Stimulated activated CD8-positive, alpha-beta memory T cell treated with anti-CD3 and anti-CD28 coated beads, Interleukin-7, amount 100 ng/mL, for 24 hours (primary cell): ENCODE results near the gene DUS3L.

Experiments
- DNase-seq: peaks from one replicate; pipeline ENCODE4 v3.0.0-alpha.2; 2020; ENCODE audit warnings: low read depth

The DUS3L gene, protein sequence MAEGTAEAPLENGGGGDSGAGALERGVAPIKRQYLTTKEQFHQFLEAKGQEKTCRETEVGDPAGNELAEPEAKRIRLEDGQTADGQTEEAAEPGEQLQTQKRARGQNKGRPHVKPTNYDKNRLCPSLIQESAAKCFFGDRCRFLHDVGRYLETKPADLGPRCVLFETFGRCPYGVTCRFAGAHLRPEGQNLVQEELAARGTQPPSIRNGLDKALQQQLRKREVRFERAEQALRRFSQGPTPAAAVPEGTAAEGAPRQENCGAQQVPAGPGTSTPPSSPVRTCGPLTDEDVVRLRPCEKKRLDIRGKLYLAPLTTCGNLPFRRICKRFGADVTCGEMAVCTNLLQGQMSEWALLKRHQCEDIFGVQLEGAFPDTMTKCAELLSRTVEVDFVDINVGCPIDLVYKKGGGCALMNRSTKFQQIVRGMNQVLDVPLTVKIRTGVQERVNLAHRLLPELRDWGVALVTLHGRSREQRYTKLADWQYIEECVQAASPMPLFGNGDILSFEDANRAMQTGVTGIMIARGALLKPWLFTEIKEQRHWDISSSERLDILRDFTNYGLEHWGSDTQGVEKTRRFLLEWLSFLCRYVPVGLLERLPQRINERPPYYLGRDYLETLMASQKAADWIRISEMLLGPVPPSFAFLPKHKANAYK

DNA sequence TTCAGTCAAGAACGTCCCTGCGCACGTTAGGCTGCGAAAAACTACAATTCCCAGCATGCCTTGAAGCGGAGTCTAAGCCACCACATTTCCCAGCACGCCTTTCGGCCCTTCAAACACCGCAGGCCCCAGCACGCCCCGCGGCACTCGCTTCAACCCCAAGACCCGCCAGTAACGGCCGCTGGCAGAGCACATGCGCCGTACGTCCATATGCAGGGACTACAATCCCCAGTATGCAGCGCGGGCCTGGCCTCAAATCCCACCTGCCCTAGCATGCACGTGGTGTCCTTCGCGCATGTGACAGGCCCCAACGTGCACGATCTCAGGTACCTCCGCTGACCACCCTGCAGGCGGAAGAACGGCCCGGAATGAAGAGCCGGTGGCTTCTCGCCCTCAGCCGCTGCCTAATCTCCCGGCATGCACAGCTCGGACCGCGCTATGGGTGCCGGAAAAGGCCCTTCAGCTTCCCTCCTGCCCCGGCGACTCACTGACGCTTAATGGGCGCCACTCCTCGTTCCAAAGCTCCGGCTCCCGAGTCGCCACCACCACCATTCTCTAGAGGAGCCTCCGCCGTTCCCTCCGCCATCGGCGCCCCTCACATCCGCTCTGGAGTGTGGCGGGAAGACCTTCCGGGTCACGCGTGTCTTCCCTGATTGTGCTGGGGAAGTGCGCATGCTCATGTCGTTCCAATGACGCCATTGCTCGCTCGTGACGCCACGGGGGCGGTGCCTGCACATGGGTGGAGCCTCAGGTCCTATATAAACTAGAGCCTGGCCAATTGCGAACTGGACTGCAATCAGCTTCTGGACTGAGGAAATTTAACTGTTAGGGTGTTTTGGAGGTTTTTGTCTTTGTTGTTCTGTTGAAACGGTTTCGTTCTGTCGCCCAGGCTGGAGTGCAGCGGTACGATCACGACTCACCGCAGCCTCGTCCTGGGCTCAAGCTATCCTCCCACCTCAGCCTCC is at the start of gene DUS3L:
Gene DUS3L (minus strand): TSS at position 605 of the 962 bp plus-strand sequence. CDS start 22 bp downstream, at position 583.
- DNase-seq: peak; percentile 94

DNA sequence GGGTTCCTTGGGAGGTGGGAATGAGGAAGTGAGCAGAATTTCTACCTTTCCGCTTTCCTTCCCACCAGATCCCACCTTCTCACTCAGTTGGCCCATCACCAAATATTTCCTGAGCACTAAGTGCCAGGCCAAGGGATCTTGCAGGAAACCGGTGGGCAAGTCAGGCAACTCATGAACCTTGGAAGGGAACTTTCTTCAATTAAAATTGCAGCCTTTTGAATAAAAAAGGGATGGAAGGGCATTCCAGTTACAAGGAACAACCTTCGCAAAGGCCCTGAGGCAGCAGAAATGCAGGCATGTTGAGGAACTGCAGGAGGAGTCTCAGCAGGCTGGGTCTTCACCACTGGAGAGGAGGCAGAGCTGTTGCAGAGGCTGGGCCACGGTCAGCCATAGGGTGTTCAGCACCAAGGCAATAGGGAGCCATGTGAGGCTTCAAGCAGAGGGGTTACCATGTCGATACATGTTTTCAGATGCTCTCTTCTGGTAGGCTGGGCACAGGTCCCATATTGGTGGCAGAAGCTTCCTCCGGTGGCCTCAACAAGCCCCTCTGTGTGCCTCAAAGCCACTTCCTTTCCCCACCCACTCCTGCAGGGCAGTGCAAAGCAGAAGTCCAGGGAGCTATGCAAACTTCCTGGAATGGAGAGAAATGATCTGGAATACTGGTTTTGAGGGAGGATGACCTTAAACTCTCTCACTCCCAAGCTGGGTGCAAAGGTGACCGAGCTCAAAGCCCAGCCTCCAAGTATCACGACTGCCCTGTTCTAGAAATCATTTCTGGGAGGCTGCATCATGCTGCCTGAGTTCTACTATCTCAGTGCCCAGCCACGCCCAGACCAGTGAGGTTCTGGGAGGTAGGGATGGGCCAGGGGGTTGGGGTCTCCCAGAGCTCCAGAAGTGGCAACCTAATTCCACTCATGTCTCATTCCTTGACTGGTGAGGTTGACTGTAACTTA is 48.4 kb upstream of the DUS3L start, which contains the start of gene FUT6:
Gene FUT6 (minus strand): TSS at position 638 of the 953 bp plus-strand sequence. CDS start 7,135 bp downstream, outside the sequence.
- DNase-seq: no peak

DNA sequence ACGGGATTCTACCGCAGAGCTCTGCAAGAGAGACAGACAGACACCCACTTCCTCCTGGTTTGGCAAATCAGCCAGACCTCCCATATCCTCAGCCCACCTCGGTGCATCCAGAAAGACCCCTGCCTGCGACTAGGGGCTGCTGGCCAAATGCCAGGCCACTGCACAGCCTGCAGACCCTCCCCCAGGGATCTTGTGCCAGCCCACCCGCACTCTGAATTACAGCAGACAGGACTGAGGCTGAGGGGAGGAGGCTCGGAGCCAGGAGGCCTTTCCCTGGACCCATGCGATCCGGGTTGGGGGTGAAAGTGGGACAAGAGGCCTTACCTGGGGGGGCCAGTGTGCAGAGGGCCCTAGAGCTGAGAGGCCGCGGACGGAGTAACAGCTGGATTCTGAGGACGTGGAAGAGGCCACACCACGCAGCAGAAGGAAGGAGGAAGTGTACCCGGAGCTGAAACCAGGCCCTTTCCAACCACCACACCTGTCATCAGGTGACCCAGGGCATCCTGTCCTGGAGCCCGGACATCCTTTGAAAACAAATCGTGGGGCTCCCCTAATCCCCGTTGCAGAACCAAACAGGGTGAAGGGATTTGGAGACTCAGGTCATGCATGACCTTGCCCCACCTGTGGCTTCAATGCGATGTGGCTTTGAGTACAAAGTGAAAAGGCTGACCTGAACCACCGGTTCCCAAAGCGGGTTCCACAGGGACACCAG is 47.5 kb upstream of the DUS3L start:
- DNase-seq: no peak

DNA sequence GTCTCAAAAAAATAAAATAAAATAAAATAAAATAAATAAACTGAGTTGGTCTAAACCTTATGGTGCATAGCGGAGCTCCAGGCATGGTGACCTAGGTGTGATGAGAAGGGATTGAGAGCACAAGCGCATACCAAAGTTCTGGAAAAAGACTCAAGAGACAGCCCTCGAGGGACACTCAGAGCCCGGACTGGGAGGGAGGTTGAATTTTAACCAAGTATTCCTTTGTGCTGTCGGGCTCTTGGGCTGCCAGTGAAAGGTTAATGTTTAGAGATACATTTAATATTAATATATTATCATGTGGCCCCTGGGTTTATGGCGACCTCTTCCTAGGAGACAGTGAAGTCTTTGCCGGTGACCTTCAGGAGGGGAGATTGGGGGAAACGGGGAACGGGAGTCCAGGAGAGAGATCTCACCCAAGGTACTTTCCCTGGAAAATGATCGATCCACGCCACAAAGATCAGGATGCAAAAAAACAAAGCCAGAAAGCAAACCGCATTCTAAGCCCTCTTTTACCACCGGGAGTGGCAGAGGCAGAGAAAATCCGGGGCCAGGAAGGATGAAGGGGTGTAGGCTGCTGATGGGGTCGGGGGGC is 46.9 kb upstream of the DUS3L start:
- no peak for DNase-seq

DNA sequence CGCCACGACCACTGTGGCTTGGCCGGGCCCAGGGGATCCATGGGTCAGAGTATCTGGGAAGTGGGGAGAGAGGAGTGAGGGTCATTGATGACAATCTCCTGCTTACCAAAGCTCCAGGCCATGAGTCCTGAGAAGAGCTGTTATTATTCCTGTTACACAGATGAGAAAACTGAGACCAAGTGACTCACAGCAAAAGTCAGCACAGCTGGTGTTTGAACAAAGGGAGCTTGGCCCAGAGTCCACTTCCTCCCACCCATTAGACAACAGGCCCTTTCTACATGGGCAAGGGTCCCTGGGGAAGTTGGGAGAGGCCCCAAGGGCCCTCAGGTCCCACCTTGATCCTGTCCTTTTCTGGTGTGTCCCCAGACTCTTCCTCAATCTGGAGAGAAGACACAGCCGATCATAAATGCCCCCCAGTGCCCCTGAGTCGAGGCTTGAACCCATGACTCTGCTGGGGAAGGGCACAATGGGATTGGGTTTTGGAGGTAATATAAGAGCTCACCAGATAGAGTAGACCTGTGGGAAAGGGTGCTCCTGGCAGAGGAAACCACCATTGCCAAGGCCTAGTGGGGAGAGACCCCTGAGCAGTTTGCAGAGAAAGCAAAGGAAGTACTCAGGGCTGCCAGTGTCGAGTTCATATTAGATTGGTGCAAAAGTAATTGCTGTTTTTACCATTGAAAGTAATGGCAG is 41.7 kb upstream of the DUS3L start:
- DNase-seq: no peak

- DNase-seq: no peak
These were observed 41.1 kb upstream of the DUS3L start for GRCh38 chr19:5832061-5832460.

DNA sequence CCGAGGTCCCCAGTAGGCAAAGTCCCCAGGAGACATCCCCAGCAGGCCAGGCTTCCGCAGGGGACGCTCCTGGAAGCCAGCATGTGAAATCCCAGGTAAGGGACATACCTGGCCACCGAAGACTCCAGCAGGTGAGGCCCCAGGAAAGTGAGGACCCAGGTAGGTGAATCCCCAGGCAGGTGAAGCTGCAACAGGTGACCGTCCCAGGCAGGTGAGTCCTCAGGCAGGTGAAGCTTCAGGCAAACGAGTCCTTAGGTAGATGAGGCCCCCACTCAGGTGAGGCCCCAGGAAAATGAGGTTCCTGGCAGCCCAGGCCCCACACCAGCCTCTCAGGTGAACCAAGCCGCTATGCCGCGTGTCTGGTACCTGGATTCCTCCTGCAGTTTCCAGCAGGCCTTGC is 40.2 kb upstream of the DUS3L start:
- DNase-seq: no peak

- DNase-seq: no peak
These were observed 38.8 kb upstream of the DUS3L start for GRCh38 chr19:5829567-5830310.

DNA sequence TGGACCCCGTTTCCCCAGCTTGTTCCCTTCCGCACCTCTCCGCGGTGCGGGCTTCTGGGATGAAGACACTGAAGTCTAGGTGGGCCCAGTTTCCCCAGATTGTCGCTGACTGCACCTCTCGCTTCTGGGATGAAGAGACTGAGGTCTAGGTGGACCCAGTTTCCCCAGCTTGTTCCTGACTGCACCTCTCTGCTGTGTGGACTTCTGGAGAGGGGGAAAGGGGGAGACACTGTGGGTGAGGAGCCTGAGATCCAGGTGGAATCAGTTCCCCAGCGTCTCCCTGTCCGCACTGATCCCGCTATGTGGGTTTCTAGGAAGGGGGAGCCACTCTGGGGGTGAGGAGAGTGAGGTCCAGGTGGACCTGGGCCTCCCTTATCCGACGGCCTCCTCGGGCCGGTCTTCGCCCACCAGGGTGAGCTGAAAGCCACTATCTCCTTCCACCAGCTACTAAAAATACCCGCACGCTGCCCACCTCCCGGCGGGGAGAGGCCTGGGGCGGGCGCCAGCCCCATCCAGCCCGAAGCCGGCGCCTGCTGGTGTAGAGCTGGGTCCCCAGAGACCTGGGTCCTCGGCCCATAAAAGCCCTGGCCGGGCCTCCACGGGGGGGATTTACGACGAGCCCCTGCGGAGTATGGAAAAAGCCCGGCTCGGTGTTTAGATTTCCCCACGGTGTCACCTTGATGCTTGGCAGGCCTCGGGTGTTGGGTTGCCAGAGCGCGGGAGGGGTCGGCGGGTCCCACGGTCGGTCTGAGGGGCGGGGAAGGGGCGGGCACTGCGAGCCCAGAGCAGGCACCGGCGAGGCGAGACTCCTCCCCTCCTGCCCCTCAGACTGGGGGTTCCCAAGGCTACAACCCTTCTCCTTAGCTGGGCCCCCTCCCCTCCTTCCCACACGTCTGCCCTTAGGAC is 38.0 kb upstream of the DUS3L start:
- no peak for DNase-seq

GRCh38 chr19:5827891-5828660 is 37.1 kb upstream of the DUS3L start:
- peak; percentile 84 for DNase-seq

GRCh38 chr19:5827342-5827890 is 36.5 kb upstream of the DUS3L start:
- DNase-seq: no peak

GRCh38 chr19:5826531-5827341 is 35.8 kb upstream of the DUS3L start:
- DNase-seq: no peak

GRCh38 chr19:5825178-5825577 is 34.2 kb upstream of the DUS3L start:
- DNase-seq: no peak

GRCh38 chr19:5824751-5825150 is 33.8 kb upstream of the DUS3L start:
- no peak for DNase-seq

DNA sequence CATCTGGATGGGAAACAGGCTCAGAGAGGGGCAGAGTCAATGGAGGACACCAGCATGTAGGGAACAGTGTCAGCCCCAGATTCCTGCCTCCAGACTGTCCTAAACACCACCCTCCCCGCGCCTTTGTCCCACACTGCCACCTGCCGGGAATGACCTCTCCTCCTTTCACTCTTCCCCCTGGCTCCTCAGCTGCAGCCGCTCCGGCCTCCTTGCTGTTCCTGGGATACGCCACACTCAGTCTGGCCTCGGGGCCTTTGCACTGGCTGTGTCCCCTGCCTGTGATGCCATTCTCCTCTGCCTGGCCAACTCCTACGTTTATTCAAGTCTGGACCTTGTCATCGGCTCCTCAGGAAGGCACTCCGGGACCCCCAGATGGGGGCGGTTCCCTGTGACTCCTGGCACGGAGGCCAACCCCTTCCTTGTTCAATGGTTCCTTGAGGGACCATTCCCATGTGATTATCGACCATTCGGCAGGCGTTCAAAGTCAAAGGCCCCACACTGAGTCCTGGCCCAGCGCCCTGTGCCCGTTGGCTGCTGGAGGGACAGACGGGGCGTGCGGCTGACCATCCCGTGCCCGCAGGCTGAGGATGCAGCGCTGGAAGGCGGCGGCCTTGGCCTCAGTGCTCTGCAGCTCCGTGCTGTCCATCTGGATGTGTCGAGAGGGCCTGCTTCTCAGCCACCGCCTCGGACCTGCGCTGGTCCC is 32.8 kb upstream of the DUS3L start:
- DNase-seq: no peak
